Suppressor macrophage (primary cell): ENCODE measurements around the gene ACAA1.

ENCODE experiments used
- DNase-seq, 4 experiments: peaks; one replicate each; pipeline ENCODE4 v3.0.0-alpha.2; 2020 to 2022

The ACAA1 gene

GRCh38 chr3:38154033-38154494 lies 17.1 kb upstream of the ACAA1 start:
- DNase-seq = peak; percentile 75 to 93 (median 84)

DNA sequence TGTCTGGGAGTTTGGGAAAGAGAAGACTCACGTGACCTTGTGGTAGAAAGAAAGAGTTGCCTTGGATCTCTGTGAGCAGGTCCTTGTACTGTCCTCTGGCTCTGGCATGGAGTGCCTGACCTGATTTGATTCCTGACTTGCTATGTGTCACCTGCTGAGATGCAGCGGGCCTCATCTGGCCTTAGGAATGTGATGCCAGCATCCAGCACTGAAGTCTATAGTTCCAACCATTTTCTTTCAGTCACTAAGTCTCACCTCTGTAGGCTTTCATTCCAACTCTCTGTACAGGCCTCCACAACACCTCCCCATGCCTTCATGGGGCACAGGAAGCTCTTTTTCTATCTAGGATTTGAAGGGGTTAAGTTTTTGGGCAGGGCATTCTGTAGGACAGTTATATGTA lies 16.3 kb upstream of the ACAA1 start:
- no peak for DNase-seq

DNA sequence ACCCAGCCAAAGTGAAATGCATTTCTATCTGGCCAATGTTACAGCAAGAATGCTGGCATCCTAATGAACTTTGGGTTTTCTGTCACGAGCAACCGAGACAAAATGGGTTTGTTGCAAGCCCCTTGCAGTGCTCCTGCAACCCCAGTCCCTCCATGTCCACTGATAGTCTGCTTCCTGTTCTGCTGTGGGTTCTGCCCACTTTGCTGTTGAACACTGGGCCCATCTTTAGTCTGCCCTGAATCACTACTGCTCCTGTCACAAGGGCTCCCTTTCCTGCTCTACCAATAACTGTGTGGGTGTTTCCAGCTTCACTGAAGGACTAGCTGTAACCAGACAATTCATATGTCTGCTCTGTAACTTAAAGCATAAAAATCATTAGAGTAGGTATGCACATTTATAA lies 15.7 kb upstream of the ACAA1 start:
- DNase-seq = peak; percentile 60 to 88 (median 80)

GRCh38 chr3:38151667-38152265 lies 14.8 kb upstream of the ACAA1 start:
- DNase-seq = peak; percentile 38 to 81 (median 66)

DNA sequence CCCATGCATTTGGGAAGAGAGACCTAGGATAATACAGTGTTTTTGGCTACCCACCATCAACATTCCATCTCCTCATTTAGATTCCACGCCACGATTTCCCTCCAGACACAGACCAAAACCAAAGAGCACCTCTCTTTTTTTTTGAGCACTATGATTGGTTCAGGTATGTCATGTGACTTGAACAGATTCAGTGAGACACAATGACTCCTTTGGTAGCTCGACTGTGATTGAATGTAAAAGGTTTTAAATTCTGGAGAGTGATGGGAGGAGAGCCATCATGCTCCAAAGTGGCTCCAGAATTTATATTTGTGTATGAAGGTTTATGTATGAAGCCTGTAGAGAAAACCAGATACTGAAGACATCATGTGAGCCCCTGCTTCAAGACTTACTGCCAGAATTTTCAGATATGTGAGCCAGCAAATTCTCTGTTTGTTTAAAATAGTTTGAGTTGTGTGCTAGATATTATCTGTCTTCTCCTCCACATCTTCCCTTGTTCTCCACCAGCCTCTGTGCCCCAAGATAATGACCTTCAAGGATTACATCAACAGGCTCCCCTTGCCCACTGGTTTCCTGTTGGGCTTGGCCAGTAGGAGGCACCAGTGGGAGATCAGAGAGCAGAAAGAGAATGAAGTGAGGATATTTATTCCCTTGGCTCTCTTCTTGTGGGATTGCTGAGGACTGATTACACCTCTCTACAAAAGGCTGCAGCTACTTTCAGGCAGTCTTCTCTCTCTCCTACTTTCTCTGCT lies 14.0 kb upstream of the ACAA1 start:
- DNase-seq = peak in 2 of 4 experiments; percentile 43 to 44

- DNase-seq = peak; percentile 42 to 68 (median 57)
Observed at GRCh38 chr3:38149708-38150107, 12.8 kb upstream of the ACAA1 start.

DNA sequence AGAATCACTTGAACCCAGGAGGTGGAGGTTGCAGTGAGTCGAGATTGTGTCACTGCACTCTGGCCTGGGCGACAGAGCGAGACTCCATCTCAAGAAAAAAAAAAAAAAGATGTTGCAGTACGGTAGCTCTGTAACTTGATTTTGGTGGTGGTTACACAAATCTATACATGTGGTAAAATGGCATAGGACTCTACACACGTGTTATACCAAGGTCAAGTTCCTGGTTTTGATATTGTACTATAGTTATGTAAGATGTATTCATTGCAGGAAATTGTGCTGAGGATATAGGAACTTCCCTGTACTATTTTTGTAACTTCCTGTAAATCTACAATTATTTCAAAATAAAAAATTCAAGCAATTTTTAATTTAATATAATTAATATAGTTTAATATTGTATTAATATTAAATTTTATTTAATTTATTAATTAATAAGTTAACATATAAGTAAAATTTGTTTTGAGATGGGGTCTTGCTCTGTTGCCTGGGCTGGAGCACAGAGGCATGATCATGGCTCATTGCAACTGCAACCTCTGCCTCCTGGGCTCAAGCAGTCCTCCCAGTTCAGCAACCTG lies 11.5 kb upstream of the ACAA1 start:
- peak; percentile 45 to 93 (median 75) for DNase-seq

DNA sequence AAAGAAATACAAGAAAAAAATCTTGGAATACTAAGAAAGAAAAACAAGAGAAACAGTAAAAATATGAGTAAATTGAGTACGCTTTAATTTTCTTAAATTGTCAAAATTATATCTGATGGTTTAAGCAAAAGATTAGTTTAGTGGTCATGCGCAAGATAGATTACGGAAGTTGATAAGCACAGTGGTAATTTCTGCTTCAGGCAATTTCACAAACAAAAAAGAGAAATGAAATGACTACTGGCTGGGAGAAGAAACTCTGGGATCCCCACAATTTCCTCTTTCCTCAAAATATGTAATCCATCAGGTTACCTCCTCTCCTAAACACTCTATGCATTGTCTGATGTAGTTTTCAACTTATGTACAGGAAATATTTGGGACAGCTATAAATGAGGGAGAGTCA lies 10.5 kb upstream of the ACAA1 start:
- DNase-seq = peak; percentile 53 to 86 (median 71)

DNA sequence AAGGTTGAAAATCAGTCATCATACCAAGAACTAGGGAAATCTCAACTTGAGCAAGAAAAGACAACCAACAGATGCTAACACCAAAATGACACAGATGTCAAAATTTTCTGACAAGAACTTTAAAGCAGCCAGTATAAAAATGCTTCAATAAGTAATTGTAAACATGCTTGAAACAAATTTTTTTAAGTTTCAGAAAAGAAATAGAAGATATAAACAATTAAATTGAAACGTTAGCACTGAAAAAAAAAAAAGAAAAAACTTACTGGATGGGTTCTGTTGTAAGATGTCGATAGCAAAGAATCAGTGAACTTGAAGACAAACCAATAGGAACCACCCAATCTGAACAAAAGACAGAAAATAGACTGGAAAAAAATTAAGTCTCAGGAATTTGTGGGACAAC lies 9.6 kb upstream of the ACAA1 start:
- no peak for DNase-seq

- DNase-seq = no peak
Observed at GRCh38 chr3:38143511-38143910, 6.6 kb upstream of the ACAA1 start.

- no peak for DNase-seq
Observed at GRCh38 chr3:38142959-38143358, 6.0 kb upstream of the ACAA1 start.

DNA sequence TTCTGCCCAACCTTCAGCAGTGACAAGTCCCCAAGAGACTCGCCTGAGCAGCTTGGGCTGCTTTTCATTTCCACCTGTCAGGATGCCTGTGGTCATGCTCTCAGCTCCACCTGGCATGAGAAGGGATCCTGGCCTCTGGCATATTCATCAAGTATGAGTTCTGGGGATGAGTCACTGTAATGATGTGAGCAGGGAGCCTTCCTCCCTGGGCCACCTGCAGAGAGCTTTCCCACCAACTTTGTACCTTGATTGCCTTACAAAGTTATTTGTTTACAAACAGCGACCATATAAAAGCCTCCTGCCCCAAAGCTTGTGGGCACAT lies 5.0 kb upstream of the ACAA1 start:
- DNase-seq = no peak

DNA sequence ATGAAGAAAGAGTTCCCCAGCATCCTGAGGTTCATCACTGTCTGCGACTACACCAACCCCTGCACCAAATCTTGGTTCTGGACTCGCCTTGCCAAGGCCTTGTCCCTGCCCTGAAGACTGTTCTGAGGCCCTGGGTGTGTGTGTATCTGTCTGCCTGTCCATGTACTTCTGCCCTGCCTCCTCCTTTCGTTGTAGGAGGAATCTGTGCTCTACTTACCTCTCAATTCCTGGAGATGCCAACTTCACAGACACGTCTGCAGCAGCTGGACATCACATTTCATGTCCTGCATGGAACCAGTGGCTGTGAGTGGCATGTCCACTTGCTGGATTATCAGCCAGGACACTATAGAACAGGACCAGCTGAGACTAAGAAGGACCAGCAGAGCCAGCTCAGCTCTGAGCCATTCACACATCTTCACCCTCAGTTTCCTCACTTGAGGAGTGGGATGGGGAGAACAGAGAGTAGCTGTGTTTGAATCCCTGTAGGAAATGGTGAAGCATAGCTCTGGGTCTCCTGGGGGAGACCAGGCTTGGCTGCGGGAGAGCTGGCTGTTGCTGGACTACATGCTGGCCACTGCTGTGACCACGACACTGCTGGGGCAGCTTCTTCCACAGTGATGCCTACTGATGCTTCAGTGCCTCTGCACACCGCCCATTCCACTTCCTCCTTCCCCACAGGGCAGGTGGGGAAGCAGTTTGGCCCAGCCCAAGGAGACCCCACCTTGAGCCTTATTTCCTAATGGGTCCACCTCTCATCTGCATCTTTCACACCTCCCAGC lies 4.4 kb upstream of the ACAA1 start:
- no peak for DNase-seq

- no peak for DNase-seq
Observed at GRCh38 chr3:38140326-38141172, 3.6 kb upstream of the ACAA1 start.

DNA sequence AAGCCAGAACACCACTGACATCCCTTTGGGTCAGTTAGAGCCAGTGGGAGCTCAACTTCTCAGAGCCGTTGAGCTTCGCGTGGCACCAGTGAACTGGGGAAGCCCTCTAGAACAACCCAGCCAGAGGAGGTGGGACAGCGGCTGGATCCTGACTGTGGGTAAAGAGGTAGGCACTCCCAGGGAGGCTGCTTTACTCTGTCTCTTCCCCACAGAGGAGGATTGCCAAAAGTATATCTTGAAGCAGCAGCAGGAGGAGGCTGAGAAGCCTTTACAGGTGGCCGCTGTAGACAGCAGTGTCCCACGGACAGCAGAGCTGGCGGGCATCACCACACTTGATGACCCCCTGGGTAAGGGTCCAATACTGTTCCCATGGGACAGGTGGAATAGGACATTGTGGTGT lies 2.7 kb upstream of the ACAA1 start:
- DNase-seq = no peak

- no peak for DNase-seq
Observed at GRCh38 chr3:38139191-38139590, 2.3 kb upstream of the ACAA1 start.

DNA sequence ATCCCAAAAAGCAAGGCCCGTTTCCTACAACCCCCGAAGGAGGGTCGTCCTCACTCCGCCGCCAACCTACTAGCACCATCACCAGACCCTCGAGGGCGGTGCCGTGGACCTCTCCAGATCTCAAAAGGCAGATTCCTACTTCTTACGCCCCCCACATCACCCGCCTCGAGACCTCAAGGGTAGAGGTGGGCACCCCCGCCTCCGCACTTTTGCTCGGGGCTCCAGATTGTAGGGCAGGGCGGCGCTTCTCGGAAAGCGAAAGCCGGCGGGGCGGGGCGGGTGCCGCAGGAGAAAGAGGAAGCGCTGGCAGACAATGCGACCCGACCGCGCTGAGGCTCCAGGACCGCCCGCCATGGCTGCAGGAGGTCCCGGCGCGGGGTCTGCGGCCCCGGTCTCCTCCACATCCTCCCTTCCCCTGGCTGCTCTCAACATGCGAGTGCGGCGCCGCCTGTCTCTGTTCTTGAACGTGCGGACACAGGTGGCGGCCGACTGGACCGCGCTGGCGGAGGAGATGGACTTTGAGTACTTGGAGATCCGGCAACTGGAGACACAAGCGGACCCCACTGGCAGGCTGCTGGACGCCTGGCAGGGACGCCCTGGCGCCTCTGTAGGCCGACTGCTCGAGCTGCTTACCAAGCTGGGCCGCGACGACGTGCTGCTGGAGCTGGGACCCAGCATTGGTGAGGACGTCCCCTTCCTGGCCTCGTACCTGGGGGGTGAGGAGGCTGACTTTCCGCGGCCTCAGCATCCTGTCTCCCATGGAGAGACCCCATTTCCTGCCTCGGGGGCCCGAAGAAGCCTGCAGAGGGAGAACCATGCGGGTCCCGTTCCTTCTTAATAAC lies 1.6 kb upstream of the ACAA1 start, which contains the start of gene MYD88:
MYD88 (plus strand) TSS at position 313 of the 842 bp plus-strand sequence; CDS start at position 353, 40 bp downstream.
- DNase-seq = peak; percentile 87 to 95 (median 92)

DNA sequence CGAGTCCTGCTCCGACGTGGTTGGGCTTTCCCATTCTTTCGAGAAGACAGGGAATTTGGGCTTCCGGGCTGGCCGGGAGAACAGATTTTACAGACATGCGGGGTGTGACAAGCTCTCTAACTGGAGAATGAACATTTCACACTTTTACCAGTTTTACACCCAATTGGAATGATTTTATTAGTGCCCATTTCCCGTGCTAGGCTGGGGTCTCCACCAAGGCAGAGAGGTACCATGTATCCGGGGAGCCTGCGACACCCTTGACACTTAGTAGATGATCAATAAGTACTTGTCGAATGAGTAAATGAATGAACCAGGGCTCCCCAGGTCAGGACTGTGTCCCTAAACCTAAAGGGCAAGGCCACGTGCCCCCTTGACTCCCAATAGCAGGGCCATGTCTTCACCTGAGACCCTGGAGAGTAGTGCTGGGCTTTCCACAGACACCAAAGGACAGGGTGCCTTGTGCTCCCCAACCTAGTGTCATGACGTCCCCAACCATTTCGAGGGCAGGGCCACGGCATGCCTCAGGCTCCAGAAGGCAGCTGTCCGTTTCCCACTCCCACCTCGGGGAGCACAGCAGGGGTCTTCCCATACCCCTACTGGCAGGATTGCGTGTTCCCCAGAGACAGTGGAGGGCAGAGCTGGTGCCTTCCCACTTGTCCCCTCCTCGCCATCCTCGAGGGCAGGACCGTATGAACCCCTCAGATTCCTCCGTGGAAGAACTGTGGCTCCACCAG lies 855 bp upstream of the ACAA1 start:
- peak in 1 of 4 experiments; percentile 25 for DNase-seq

DNA sequence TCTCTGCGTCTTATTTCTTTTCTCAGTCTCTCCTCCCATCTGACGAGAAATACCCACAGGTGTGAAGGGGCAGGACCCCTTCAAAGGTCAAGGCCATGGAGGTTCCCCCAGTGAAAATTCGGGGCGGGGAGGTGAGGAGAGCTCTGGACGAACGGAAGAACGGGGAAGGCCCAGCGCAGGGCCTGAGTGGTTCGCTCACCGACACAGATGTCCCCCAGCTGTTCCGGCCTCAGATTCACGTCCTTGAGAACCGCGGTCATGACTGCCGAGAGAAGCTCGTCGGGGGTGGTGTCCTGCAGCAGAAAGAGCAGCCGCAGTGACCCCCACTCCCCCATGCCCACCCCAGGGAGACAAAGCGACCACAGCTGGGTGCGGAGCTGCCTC lies 542 bp downstream of the ACAA1 start:
- peak; percentile 18 to 56 (median 34) for DNase-seq

- peak; percentile 11 to 51 (median 47) for DNase-seq
Observed at GRCh38 chr3:38135621-38136277, 1.2 kb downstream of the ACAA1 start.
